Measurements from ENCODE around the gene STK36.

STK36 gene

DNA sequence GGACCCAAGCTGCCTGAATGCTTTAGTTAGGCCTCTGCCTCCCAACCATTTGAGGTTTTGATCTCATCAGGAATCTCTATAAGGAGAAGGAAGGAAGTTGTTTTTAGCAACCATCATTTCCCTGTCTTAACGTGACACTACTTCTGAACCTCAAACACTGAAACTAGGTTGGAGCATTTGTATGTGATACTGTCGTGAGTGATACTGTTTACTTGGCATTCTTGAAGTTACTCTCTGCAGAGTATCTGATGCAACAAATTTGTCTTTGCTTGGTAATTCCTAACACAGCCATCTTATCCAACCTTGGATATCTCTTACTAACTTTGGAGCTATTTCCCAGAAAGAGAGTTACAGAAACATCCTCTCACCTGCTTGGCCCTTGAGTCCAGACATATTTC is 60.9 kb downstream of the STK36 start:
- H3K27ac ChIP-seq (replicated peaks), result peak overlapping the region; percentile 75

DNA sequence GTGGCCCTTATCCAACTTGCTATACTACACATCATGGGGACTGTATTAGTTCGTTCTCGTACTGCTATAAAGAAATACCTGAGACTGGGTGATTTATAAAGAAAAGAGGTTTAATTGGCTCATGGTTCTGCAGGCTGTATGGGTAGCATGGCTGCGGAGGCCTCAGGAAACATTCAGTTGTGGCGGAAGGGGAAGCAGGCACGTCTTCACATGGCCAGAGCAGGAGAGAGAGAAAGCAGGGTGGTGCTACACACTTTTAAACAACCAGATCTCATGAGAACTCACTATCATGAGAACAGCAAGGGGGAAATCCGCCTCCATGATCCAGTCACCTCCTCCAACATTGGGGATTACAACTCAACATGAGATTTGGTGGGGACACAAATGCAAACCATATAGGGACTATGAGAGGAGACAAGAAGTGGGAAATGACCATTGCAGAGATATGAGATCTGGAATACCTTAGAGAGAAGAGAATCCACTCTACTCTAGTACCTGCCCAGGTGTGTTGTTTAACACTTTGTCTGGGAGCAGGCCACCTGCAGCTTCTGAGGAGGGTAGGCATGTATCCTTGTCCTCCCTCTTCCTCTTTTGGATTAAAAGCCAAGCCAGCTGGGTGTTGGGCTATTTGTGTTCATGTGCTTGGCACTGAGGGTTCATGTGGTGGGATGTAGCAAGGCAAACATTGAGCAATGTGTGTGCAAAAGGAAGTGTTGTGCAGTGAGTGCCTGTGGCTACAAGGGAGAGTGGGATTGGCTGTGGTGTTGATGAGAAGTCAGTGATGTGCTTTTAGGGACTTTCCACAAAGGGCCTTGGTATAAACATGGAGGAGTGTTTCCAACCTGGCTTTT is 61.5 kb downstream of the STK36 start:
- peak; percentile 97 for TF ChIP-seq SPI1 (IDR thresholded peaks at IDR 0.05; ENCODE audit: borderline replicate concordance, low read depth)
- TF ChIP-seq, protein P1, sequence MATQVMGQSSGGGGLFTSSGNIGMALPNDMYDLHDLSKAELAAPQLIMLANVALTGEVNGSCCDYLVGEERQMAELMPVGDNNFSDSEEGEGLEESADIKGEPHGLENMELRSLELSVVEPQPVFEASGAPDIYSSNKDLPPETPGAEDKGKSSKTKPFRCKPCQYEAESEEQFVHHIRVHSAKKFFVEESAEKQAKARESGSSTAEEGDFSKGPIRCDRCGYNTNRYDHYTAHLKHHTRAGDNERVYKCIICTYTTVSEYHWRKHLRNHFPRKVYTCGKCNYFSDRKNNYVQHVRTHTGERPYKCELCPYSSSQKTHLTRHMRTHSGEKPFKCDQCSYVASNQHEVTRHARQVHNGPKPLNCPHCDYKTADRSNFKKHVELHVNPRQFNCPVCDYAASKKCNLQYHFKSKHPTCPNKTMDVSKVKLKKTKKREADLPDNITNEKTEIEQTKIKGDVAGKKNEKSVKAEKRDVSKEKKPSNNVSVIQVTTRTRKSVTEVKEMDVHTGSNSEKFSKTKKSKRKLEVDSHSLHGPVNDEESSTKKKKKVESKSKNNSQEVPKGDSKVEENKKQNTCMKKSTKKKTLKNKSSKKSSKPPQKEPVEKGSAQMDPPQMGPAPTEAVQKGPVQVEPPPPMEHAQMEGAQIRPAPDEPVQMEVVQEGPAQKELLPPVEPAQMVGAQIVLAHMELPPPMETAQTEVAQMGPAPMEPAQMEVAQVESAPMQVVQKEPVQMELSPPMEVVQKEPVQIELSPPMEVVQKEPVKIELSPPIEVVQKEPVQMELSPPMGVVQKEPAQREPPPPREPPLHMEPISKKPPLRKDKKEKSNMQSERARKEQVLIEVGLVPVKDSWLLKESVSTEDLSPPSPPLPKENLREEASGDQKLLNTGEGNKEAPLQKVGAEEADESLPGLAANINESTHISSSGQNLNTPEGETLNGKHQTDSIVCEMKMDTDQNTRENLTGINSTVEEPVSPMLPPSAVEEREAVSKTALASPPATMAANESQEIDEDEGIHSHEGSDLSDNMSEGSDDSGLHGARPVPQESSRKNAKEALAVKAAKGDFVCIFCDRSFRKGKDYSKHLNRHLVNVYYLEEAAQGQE (IDR thresholded peaks at IDR 0.05; ENCODE audit: insufficient replicate concordance, low read depth), result peak; percentile 44
- TF ChIP-seq POLR2AphosphoS5 (IDR thresholded peaks at IDR 0.05; ENCODE audit: low read depth), result peak; percentile 97
- no peak for TF ChIP-seq GABPA (IDR thresholded peaks at IDR 0.05; ENCODE audit: low read depth)
- peak; percentile 93 to 98 for DNase-seq (ENCODE audit: low read depth in 1 of 2, low spot score in 1 of 2)
- H3K27me3 ChIP-seq (ENCODE audit: insufficient read depth, poor library complexity, severe bottlenecking), result no peaks in the 10 kb centered on the region
- H3K27ac ChIP-seq (replicated peaks), result peak overlapping the region; percentile 75
- no peak overlapping the region for H3K4me3 ChIP-seq (replicated peaks; ENCODE audit: insufficient read depth, low read length)

More for the DNA sequence above, 60.9 kb downstream of the STK36 start:
- no peaks in the 10 kb centered on the region for H3K27me3 ChIP-seq (ENCODE audit: insufficient read depth, poor library complexity, severe bottlenecking)
- no peak overlapping the region for H3K4me3 ChIP-seq (replicated peaks; ENCODE audit: insufficient read depth, low read length)
- TF ChIP-seq POLR2AphosphoS5 (IDR thresholded peaks at IDR 0.05; ENCODE audit: low read depth), result no peak
- TF ChIP-seq, protein P1 (IDR thresholded peaks at IDR 0.05; ENCODE audit: insufficient replicate concordance, low read depth), result no peak
- TF ChIP-seq CTCF (IDR thresholded peaks at IDR 0.05; ENCODE audit: insufficient read depth, low read length), result no peak
- no peak for TF ChIP-seq SPI1 (IDR thresholded peaks at IDR 0.05; ENCODE audit: borderline replicate concordance, low read depth)
- TF ChIP-seq GABPA (IDR thresholded peaks at IDR 0.05; ENCODE audit: low read depth), result no peak
- no peak for DNase-seq (ENCODE audit: low read depth in 1 of 2, low spot score in 1 of 2)

DNA sequence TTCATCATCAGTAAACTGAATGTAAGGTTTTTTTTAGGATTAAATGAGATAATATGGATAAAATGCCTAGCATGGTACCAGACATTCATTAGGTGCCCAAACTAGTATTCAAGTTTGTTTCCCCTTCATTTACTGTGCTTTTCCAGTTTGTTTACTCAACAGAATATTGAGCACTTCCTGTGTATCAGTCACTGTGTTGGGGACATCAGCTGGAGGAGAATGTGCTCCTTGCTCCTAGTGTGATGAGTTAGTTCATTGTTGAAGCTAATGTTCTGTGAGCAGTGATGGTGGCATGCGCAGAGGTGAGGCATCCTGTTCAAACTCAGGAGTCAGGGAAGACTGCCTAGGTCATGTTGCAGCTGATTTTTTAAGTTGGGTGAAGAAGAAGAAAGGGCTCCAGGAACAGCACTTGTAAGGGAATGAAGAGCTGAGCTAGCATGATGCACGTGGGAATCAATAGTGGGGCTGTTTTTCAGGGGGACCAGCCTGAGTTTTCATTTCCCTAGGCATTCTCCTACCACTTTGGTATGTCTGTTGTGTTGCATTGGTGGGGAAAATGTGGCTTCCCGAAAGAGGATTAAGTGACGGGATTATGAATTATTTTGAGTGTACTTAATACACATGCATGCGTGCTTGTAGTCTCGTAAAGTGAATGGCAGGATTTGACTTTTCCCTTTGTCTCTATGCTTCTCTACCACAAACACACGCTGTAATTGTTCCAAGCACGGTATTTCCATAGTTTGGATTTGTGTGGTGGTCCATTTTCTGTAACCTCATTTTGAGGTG is 62.5 kb downstream of the STK36 start:
- DNase-seq (ENCODE audit: low read depth in 1 of 2, low spot score in 1 of 2), result no peak
- Histone ChIP-seq H3K27me3 (ENCODE audit: insufficient read depth, poor library complexity, severe bottlenecking) (no peaks in the 10 kb centered on the region), H3K27ac (replicated peaks) (peak overlapping the region; percentile 75), H3K4me3 (replicated peaks; ENCODE audit: insufficient read depth, low read length) (no peak overlapping the region)
- TF ChIP-seq SPI1 (IDR thresholded peaks at IDR 0.05; ENCODE audit: borderline replicate concordance, low read depth), result no peak
- TF ChIP-seq POLR2AphosphoS5 (IDR thresholded peaks at IDR 0.05; ENCODE audit: low read depth), result no peak
- TF ChIP-seq GABPA (IDR thresholded peaks at IDR 0.05; ENCODE audit: low read depth), result no peak
- no peak for TF ChIP-seq CTCF (IDR thresholded peaks at IDR 0.05; ENCODE audit: insufficient read depth, low read length)
- TF ChIP-seq, protein P1 (IDR thresholded peaks at IDR 0.05; ENCODE audit: insufficient replicate concordance, low read depth), result no peak
